GM21723 (cell line): ENCODE results near the gene TNIP1.

Experiments used
- ATAC-seq: cut with Tn5 transposase; IDR thresholded peaks from one replicate; pipeline ENCODE4 v1.9.1; 2021; ENCODE audit warnings: mild to moderate bottlenecking, moderate library complexity; ENCODE audit not compliant: unreplicated experiment

The TNIP1 gene

GRCh38 chr5:151005950-151006576, 74.8 kb downstream of the TNIP1 start:
- no peak for ATAC-seq

- no peak for ATAC-seq
These were observed 75.5 kb downstream of the TNIP1 start for GRCh38 chr5:151005187-151005949.

DNA sequence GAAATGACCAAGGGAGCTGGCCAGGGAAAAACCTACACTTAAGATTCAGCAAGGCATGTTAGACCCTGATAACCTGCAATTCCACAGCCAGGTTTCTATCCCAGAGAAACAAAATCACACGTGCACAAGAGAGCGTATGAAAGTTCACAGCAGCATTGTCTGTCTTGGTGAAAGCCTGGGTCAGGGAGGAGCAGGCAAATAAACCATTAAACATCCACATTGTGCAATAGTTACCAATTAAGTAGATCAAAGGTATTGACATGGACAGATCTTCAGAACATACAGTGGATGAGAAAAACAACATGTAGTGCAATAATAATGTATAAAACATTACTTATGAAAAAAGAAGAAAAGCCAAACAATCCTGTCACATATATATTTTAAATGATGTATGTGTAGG, 76.3 kb downstream of the TNIP1 start:
- ATAC-seq = no peak

DNA sequence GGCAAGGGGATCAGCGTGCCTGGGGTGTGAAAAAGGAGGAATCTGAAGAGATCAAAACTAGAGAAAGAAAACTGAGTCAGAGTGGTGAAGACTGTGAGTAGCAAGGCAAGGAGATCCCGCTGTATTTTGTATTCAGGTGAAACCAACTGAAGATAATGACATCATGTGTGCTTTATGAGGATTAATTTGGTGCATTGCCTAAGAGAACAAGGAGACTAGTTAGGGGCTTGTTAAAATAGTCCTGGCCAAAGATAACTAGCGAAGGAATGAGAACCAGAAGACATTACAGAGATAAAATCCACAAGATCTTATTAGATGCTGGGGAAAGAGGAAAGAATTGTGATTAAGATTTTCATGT, 77.4 kb downstream of the TNIP1 start:
- ATAC-seq = no peak

DNA sequence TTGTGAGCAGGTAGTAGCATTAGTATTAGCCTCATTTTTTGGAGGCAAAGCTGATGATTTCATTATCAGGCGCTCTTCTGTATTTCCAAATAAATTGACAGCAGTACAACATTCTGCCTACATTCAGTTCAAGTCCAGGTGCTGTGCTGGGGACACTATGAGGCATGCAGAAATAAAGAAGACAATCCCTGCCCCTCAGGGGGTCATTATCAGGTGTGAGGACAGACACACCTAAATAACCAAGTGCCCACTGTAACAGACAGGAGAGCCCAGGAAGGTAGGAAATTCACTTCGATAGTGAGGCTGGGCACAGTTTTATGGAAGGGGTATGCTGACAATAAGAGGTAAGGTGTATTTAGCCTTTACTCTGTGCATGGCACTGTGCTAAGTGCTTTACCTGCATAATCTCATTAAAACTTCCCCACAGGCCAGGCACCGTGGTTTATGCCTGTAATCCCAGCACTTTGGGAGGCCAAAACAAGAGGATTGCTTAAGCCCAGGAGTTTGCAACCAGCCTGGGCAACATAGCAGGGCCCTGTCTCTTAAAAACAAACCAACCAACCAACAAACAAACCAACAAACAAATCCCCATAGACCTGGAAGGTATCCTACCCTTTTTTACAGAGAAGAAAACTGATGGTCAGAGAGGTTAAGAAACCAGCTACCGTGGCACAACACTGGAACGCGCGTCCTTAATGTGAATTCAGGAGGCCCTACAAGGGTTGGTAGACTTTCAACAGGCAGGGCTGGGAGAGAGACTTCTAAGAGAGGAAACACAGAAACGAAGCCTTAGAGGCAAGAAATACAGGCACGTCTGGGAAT, 77.9 kb downstream of the TNIP1 start:
- ATAC-seq = no peak

DNA sequence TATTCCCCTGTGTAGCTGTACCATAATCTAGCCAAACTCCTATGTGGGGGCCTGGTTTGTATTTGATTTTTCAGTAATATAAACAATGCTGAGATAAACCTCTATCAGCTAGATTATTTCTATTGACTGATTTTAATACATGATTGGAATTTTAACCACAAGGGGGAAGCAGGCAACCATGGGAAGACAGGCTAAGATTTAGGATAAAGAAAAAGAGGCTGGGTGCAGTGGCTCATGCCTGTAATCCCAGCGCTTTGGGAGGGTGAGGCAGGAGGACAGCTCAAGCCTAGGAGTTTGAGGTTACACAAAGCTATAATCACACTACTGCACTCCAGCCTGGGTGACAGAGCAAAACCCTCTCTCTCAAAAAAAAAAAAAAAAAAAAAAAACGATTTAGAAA, 78.6 kb downstream of the TNIP1 start:
- ATAC-seq = no peak

GRCh38 chr5:151001436-151001835, 79.4 kb downstream of the TNIP1 start:
- no peak for ATAC-seq

DNA sequence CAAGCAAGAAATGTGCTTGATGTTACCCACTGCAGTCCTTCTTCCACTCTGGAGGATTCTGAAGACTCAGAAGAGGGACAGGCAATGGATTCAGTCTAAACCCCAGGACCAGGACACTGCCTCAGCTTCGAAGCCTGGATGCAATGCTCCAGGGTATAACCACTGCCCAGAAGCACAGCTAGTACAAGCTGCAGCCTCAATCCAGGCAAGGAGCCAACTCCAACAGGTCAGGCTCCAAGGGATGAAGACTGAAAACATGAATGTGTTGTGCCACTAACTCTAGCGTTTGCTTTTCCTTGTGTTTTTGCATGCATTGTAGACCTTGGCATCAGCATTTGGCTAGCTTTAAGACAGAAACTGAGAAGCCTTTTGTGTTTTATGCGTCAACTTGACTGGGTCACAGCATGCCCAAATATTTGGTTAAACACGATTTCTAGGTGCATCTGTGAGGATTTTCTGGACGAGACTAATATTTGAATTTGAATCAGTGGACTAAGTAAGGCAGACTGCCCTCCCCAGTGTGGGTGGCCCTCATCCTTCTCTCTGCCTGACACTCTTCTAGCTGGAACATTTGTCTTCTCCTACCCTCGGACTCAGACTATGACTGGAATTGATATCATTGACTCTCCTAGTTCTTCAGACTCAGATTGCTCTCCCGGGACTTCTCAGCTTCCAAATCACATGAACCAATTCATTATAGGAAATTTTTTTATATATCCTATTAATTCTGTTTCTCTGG, 81.0 kb downstream of the TNIP1 start:
- ATAC-seq = no peak

DNA sequence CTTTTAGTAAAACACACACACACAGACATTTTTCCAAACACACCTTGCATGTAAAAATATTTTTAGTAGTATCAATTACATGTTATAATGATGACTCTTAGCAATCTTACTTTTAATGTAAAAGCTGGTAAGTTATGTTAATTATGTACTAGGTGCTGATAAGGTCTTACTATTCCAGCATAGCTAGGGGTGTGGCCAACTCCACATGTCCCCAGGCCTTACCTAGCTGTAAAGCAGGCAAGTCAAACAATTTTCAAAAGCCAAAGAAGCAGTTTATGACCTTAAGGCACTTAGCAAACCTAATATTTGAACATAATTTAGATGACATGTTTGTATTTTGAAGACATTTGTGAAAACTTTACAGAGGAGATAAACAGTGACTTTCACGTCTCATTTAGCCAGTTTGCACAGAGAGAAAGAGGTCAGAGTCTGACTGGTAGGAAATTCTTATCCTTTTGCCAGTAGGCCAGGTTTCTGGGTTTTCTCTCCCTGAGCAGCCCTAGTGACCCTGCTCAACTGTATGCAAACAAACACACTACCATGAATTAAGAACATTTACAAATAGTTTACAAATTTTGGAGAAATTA, 86.9 kb downstream of the TNIP1 start:
- ATAC-seq = no peak

DNA sequence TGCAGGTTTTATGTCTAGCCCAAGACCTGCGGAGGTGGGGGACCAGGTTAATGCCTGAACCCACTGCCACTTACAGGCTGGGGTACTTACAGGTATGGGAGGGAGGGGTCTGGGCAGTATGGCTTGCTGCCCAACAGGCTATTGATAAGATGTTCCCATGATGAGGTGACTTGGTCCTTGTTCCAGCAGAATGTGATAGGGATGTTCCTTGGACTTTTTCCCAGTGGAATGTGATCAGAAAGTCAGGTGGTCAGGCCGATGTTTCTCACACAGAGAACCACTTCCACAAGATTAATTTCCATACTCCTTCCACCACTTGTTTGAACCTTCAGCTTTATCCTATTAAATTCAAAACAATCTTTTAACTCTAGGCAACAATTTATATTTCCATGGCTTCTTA, 87.4 kb downstream of the TNIP1 start:
- no peak for ATAC-seq

- no peak for ATAC-seq
These were observed 88.1 kb downstream of the TNIP1 start for GRCh38 chr5:150992705-150993104.

GRCh38 chr5:150989695-150990094, 91.1 kb downstream of the TNIP1 start:
- no peak for ATAC-seq

- ATAC-seq = no peak
These were observed 93.1 kb downstream of the TNIP1 start for GRCh38 chr5:150987746-150988145.
